Fibroblast of lung (primary cell): Measurements from ENCODE around the gene LITAF. TPM values are rescaled to one million over a fixed set of nuclear protein-coding genes. Genes with fewer than 3 reads are reported as not detected.
"Not testable (repeated sequence)": the region's sequence is repeated elsewhere in the genome, so short reads cannot be mapped to it uniquely, and the experiment has no call there.

Experiments
- DNase-seq, 2 donors: peaks; one replicate each; pipeline versions ENCODE4 v3.0.0 to v3.0.0-alpha.2; 2010; ENCODE audit warnings: low read depth in 2 of 2
- H2AFZ ChIP-seq: 2 replicates; pipeline ENCODE4 v1.5.1; 2012; ENCODE audit warnings: low read length, control low read depth, inconsistent platforms
- H3K27ac ChIP-seq: 2 replicates; pipeline ENCODE4 v1.5.1; 2011; ENCODE audit warnings: low read length, control low read depth; ENCODE audit not compliant: insufficient read depth
- H3K27me3 ChIP-seq: 2 replicates; pipeline ENCODE4 v1.5.1; 2011; ENCODE audit warnings: mild to moderate bottlenecking, low read length; ENCODE audit not compliant: control insufficient read depth, insufficient read depth
- H3K36me3 ChIP-seq: 2 replicates; pipeline ENCODE4 v1.5.1; 2011; ENCODE audit warnings: low read length; ENCODE audit not compliant: control insufficient read depth, insufficient read depth
- H3K4me1 ChIP-seq: 2 replicates; pipeline ENCODE4 v1.5.1; 2011; ENCODE audit warnings: low read length; ENCODE audit not compliant: control insufficient read depth, insufficient read depth; ENCODE audit errors: extremely low read depth
- H3K4me2 ChIP-seq: 2 replicates; pipeline ENCODE4 v1.5.1; 2011; ENCODE audit warnings: low read length, control low read depth; ENCODE audit not compliant: insufficient read depth; ENCODE audit errors: extremely low read depth
- H3K4me3 ChIP-seq, 4 experiments: fragments of 200-600 bp in 1 of 4; sonication (generic) in 1 of 4; replicated peaks in 1 of 4; 2 replicates each; pipeline ENCODE4 v1.5.1; 2011 to 2016; ENCODE audit warnings: low read length in 4 of 4, low read depth in 3 of 4, mild to moderate bottlenecking in 3 of 4, control low read depth in 2 of 4, inconsistent platforms in 1 of 4, mixed read lengths in 1 of 4; ENCODE audit not compliant: insufficient read depth in 1 of 4; ENCODE audit errors: control extremely low read depth in 1 of 4
- H3K79me2 ChIP-seq: 2 replicates; pipeline ENCODE4 v1.5.1; 2012; ENCODE audit warnings: mild to moderate bottlenecking, low read length, inconsistent platforms; ENCODE audit not compliant: control insufficient read depth, insufficient read depth
- H3K9ac ChIP-seq: 2 replicates; pipeline ENCODE4 v1.5.1; 2011; ENCODE audit warnings: mild to moderate bottlenecking, low read length, control low read depth; ENCODE audit not compliant: insufficient read depth
- H3K9me3 ChIP-seq: 2 replicates; pipeline ENCODE4 v1.5.1; 2012; ENCODE audit warnings: low read depth, low read length; ENCODE audit not compliant: control insufficient read depth, insufficient read depth
- H4K20me1 ChIP-seq: 2 replicates; pipeline ENCODE4 v1.5.1; 2011; ENCODE audit warnings: low read length; ENCODE audit not compliant: control insufficient read depth, insufficient read depth; ENCODE audit errors: extremely low read depth
- CTCF ChIP-seq, 2 donors: IDR thresholded peaks in 1 of 2; conservative IDR thresholded peaks in 1 of 2; 1 replicate in 1 of 2; 2 replicates in 1 of 2; pipeline ENCODE4 v1.5.1; 2011 to 2012; ENCODE audit warnings: low read length in 2 of 2, control low read depth in 1 of 2, inconsistent platforms in 1 of 2, low read depth in 1 of 2, mild to moderate bottlenecking in 1 of 2
- EZH2 ChIP-seq: IDR thresholded peaks from 2 replicates; pipeline ENCODE4 v1.5.1; 2012; ENCODE audit warnings: low read length, control low read depth, mild to moderate bottlenecking; ENCODE audit errors: missing control alignments
- polyA plus RNA-seq, 2 donors: library from polyadenylated mRNA; depleted of rRNA in 1 of 2; stranded (reverse) in 1 of 2; unstranded in 1 of 2; fragments of >200 nt; gene quantifications; 2 replicates each; pipeline ENCODE4 v1.2.1, GENCODE V29; 2011 to 2012; ENCODE audit warnings: missing spikeins in 1 of 2
- total RNA-seq: library from RNA; depleted of rRNA; stranded (reverse); fragments of >200 nt; gene quantifications from 2 replicates; pipeline ENCODE4 v1.2.1, GENCODE V29; 2014

The LITAF gene
- total and polyA plus RNA-seq, 2 donors (not counting 1 experiment from before 2014, with no cell fraction given), result 79.6 to 162 TPM

DNA sequence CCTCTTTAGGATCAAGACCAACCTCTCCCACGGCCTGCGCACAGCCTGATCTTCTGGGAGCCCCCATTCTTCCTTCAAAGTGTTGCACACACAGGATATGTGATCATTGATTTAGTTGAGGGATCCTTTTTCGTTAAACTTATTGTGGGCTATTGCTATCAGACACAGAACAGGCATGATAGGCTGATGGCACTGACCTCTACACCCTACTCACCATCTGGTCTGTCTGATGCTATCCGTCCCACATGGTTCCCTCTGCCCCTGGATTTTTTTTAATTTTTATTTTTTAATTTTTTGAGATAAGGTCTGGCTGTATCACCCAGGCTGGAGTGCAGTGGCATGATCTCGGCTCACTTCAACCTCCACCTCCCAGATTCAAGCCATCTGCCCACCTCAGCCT lies 19.2 kb upstream of the LITAF start:
- Histone ChIP-seq H4K20me1 (no peaks in the 10 kb centered on the region), H3K36me3 (no peaks in the 10 kb centered on the region), H3K9me3 (no peaks in the 10 kb centered on the region), H3K4me2 (no peak overlapping the region), H3K27me3 (no peaks in the 10 kb centered on the region), H3K9ac (no peak overlapping the region), H2AFZ (no peak overlapping the region), H3K4me3 (no peak overlapping the region), H3K79me2 (no peaks in the 10 kb centered on the region), H3K4me1 (peaks cover 2% of the 10 kb centered on the region), H3K27ac (no peak overlapping the region)
- TF ChIP-seq EZH2, result no peak
- no peak for TF ChIP-seq CTCF (conservative IDR thresholded peaks at IDR 0.05 in 1 of 2, IDR thresholded peaks at IDR 0.05 in 1 of 2; ENCODE audit: low read depth in 1 of 2, low read length in 2 of 2)
- no peak for DNase-seq

DNA sequence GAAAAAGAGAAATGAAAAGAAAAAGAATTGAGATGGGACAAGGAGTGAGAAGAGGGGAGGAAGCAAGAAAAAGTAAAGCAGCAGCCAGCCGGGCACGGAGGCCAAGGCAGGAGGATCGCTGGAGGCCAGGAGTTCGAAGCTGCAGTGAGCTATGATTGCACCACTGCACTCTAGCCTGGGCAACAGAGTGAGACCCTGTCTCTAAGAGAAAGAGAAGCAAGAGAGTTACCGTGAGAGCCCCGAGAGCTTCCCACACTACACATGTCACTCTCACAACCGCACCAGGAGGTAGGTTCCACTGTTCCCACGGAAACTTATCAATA lies 18.8 kb upstream of the LITAF start:
- H3K36me3 ChIP-seq, result no peaks in the 10 kb centered on the region
- no peak overlapping the region for H3K4me3 ChIP-seq
- no peaks in the 10 kb centered on the region for H3K9me3 ChIP-seq
- H3K79me2 ChIP-seq, result no peaks in the 10 kb centered on the region
- peaks cover 2% of the 10 kb centered on the region for H3K4me1 ChIP-seq
- no peaks in the 10 kb centered on the region for H4K20me1 ChIP-seq
- H3K27ac ChIP-seq, result no peak overlapping the region
- TF ChIP-seq CTCF (conservative IDR thresholded peaks at IDR 0.05 in 1 of 2, IDR thresholded peaks at IDR 0.05 in 1 of 2; ENCODE audit: low read depth in 1 of 2, low read length in 2 of 2), result no peak
- no peak for TF ChIP-seq EZH2
- no peak overlapping the region for H3K4me2 ChIP-seq
- no peak overlapping the region for H2AFZ ChIP-seq
- no peak for DNase-seq
- no peak overlapping the region for H3K9ac ChIP-seq
- H3K27me3 ChIP-seq, result no peaks in the 10 kb centered on the region

GRCh38 chr16:11604783-11605563 lies 18.3 kb upstream of the LITAF start:
- Histone ChIP-seq H3K9ac (no peak overlapping the region), H3K36me3 (no peaks in the 10 kb centered on the region), H3K27ac (no peak overlapping the region), H3K9me3 (no peaks in the 10 kb centered on the region), H3K4me1 (peaks cover 2% of the 10 kb centered on the region), H3K27me3 (no peaks in the 10 kb centered on the region), H2AFZ (peak overlapping the region; percentile 64), H3K4me2 (peak overlapping the region; percentile 11), H4K20me1 (no peaks in the 10 kb centered on the region), H3K4me3 (no peak overlapping the region), H3K79me2 (no peaks in the 10 kb centered on the region)
- no peak for TF ChIP-seq CTCF (conservative IDR thresholded peaks at IDR 0.05 in 1 of 2, IDR thresholded peaks at IDR 0.05 in 1 of 2; ENCODE audit: low read depth in 1 of 2, low read length in 2 of 2)
- no peak for TF ChIP-seq EZH2
- peak in 1 of 2 donors; percentile 85 for DNase-seq

- not testable (repeated sequence) for H3K4me2 ChIP-seq, H3K27ac ChIP-seq, H3K4me1 ChIP-seq, H3K27me3 ChIP-seq, H3K36me3 ChIP-seq, H4K20me1 ChIP-seq, H3K79me2 ChIP-seq, DNase-seq, H2AFZ ChIP-seq, H3K9ac ChIP-seq, H3K4me3 ChIP-seq, H3K9me3 ChIP-seq
Measured at GRCh38 chr16:11604296-11604695, 17.6 kb upstream of the LITAF start.
